ENCODE data around the gene IL1RAP. TPM values are rescaled to one million over a fixed set of nuclear protein-coding genes. Genes with fewer than 3 reads are reported as not detected.
A peak's percentile ranks its signal among the peaks of the same experiment; 100 is the strongest.

Gene IL1RAP
- total RNA-seq, 4 donors from 2014 or later, result 30.7 to 44.5 (median 32.1) TPM

DNA sequence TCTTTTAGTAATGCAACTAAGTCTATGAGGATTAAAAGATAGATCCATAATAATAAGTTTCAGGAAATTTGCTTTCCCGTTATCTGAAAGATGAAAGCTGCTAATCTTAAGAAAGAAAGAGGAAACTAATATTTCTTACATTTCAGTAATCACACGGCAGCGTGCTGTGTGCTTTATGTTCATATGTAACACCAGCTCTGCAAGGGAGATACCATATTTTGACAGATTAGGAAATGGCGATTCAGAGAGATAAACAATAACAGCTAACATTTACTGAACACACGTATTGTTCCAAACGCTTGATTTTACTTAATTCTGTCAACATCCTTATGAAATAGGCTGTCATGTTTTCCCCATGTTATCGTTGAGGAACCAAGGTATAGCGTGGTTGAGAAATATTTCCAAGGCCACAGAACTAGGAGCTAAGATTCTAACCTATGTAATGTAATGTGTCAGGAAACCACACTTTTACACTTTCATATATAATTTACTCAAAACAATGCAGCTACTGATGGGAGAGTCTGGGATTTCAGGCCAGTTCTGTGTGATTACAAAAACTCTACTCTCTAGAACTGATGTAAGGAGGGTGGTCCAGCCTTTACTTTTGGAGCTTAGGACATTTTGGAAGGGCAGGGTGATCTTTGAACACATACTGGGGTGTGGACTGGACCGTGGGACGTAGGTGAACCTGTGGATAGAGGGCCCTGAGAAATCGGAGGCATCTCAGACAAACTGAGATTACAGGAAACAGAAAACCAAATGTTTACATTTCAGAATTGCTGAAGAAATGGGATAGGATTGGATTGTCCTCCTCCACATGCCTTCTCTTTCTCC, 100.6 kb downstream of the IL1RAP start:
- Histone ChIP-seq H3K9me3 (no peaks in the 10 kb centered on the region), H3K4me1 (no peaks in the 10 kb centered on the region), H3K27me3 (no peaks in the 10 kb centered on the region), H3K4me3 (no peak overlapping the region), H3K36me3 (peaks cover 0 to 12% (median 0%) of the 10 kb centered on the region in 3 donors), H3K27ac (no peak overlapping the region)
- WGBS, 2 donors, result 59 to 66% methylated on average over 11 of the region's 11 CpGs
- no peak for TF ChIP-seq POLR2A (IDR thresholded peaks at IDR 0.05)
- TF ChIP-seq, protein P1, sequence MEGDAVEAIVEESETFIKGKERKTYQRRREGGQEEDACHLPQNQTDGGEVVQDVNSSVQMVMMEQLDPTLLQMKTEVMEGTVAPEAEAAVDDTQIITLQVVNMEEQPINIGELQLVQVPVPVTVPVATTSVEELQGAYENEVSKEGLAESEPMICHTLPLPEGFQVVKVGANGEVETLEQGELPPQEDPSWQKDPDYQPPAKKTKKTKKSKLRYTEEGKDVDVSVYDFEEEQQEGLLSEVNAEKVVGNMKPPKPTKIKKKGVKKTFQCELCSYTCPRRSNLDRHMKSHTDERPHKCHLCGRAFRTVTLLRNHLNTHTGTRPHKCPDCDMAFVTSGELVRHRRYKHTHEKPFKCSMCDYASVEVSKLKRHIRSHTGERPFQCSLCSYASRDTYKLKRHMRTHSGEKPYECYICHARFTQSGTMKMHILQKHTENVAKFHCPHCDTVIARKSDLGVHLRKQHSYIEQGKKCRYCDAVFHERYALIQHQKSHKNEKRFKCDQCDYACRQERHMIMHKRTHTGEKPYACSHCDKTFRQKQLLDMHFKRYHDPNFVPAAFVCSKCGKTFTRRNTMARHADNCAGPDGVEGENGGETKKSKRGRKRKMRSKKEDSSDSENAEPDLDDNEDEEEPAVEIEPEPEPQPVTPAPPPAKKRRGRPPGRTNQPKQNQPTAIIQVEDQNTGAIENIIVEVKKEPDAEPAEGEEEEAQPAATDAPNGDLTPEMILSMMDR (IDR thresholded peaks at IDR 0.05), result no peak
- intact Hi-C loops (cut with DNase I), result no loop called here
- no peak for DNase-seq

DNA sequence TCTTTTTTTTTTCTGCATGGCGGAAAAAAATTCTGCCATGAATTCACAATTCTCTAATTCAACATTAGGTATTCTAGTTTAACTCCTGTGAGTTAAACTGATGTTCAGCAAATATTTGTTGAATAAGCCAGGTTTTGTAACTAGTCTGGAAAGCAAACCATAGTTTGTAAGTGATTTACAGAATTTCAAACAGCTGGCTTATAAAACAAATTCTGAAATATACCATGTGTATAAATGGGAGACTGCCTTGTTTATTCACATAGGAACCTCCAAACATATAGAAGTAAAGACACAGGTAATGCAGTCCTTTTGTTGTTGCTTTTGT, 101.1 kb downstream of the IL1RAP start:
- Histone ChIP-seq H3K9me3 (no peaks in the 10 kb centered on the region), H3K36me3 (peaks cover 0 to 6% (median 0%) of the 10 kb centered on the region in 3 donors), H3K4me3 (no peak overlapping the region), H3K4me1 (no peaks in the 10 kb centered on the region), H3K27ac (no peak overlapping the region), H3K27me3 (no peaks in the 10 kb centered on the region)
- 82 to 100% methylated on average over 1 of the region's 1 CpG for WGBS, 2 donors
- intact Hi-C loops (cut with DNase I), result no loop called here
- DNase-seq, result no peak
- TF ChIP-seq POLR2A (IDR thresholded peaks at IDR 0.05), result no peak
- TF ChIP-seq, protein P1 (IDR thresholded peaks at IDR 0.05), result no peak

- H3K9me3 ChIP-seq, result no peaks in the 10 kb centered on the region
- intact Hi-C loops (cut with DNase I), result no loop called here
- H3K27me3 ChIP-seq, result no peaks in the 10 kb centered on the region
- TF ChIP-seq POLR2A (IDR thresholded peaks at IDR 0.05), result no peak
- TF ChIP-seq, protein P1 (IDR thresholded peaks at IDR 0.05), result no peak
- no peaks in the 10 kb centered on the region for H3K4me1 ChIP-seq
- H3K36me3 ChIP-seq, result peaks cover 0 to 6% (median 0%) of the 10 kb centered on the region in 3 donors
- no peak for DNase-seq
- H3K27ac ChIP-seq, result no peak overlapping the region
- no peak overlapping the region for H3K4me3 ChIP-seq
- 35 to 57% methylated on average over 1 of the region's 1 CpG for WGBS, 2 donors
Observed at GRCh38 chr3:190615607-190616006, 101.7 kb downstream of the IL1RAP start.

DNA sequence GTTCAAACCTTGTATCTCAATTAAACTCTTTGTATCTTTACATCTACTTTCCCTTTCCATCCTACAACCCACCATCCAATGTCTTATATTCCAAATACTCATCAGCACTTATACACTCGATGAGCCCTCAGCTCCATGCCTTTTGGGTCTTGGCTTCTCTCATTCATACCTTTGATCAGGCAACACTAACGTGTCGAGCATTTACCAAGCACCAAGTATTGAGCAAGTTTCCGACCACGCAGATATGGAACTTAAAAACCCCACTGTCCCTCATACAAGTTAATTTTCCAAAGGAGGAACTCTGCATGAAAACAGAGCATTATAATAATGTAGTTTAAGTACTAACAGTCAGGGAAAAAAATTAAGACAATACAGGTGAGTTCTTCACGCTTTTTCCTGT, 102.8 kb downstream of the IL1RAP start:
- WGBS, 2 donors, result 74 to 77% methylated on average over 6 of the region's 6 CpGs

DNA sequence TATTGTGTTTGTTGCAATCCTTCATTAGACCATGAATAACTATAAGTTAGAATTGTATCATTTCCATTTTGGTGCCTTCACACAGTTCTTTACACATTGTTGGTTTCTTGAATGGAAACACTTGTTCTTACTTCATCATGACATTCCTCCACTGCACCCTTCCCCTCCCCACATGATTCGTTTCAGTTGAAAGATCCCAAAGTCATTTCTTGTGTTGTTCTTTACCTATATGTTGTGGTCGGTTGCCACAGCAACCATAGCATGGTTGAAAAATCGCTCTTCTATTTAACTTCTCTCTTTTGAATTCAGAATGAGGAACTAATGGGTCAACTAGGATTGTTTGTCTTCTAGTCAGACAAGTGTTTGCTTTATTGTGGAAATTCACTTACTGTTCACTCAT, 103.3 kb downstream of the IL1RAP start:
- DNase-seq, result peak; percentile 1
- Histone ChIP-seq H3K27ac (no peak overlapping the region), H3K4me1 (no peaks in the 10 kb centered on the region), H3K9me3 (no peaks in the 10 kb centered on the region), H3K36me3 (peaks cover 0 to 6% (median 0%) of the 10 kb centered on the region in 3 donors), H3K4me3 (no peak overlapping the region), H3K27me3 (no peaks in the 10 kb centered on the region)
- intact Hi-C loops (cut with DNase I), result no loop called here
- TF ChIP-seq, protein P1 (IDR thresholded peaks at IDR 0.05), result no peak
- TF ChIP-seq POLR2A (IDR thresholded peaks at IDR 0.05), result no peak
- 38 to 63% methylated on average over 3 of the region's 3 CpGs for WGBS, 2 donors

More for the DNA sequence above, 102.8 kb downstream of the IL1RAP start:
- Histone ChIP-seq H3K4me1 (no peaks in the 10 kb centered on the region), H3K27me3 (no peaks in the 10 kb centered on the region), H3K4me3 (no peak overlapping the region), H3K27ac (no peak overlapping the region), H3K36me3 (peaks cover 0 to 6% (median 0%) of the 10 kb centered on the region in 3 donors), H3K9me3 (no peaks in the 10 kb centered on the region)
- DNase-seq, result no peak
- TF ChIP-seq POLR2A (IDR thresholded peaks at IDR 0.05), result no peak
- TF ChIP-seq, protein P1 (IDR thresholded peaks at IDR 0.05), result no peak
- intact Hi-C loops (cut with DNase I), result no loop called here
